Heart right ventricle (tissue), 16 donors: Measurements from ENCODE around the gene OSBPL1A. TPM values are rescaled to one million over a fixed set of nuclear protein-coding genes. Genes with fewer than 3 reads are reported as not detected.

ENCODE experiments used
- ATAC-seq, 8 donors: fragments of 200-7000 bp; cut with Tn5 transposase; one replicate each; pipeline ENCODE4 v1.9.1; 2020; ENCODE audit warnings: mild to moderate bottlenecking in 8 of 8, moderate library complexity in 8 of 8, moderate number of reproducible peaks in 1 of 8
- DNase-seq, 2 donors: peaks; one replicate each; pipeline ENCODE4 v3.0.0-alpha.2; 2020
- H3K27ac ChIP-seq, 10 donors: fragments of 200-600 bp; sonication (generic) in 2 of 10; one replicate each; pipeline versions ENCODE4 v1.5.0 to v1.8.0; 2020 to 2022; ENCODE audit warnings: mild to moderate bottlenecking in 3 of 10
- H3K27me3 ChIP-seq, 7 donors: fragments of 200-600 bp; one replicate each; pipeline ENCODE4 v1.8.0; 2021 to 2022; ENCODE audit warnings: mild to moderate bottlenecking in 2 of 7
- H3K36me3 ChIP-seq, 9 donors: fragments of 200-600 bp; sonication (generic) in 1 of 9; one replicate each; pipeline versions ENCODE4 v1.5.0 to v1.8.0; 2020 to 2022; ENCODE audit warnings: mild to moderate bottlenecking in 2 of 9
- H3K4me1 ChIP-seq, 9 donors: fragments of 200-600 bp; sonication (generic) in 1 of 9; one replicate each; pipeline versions ENCODE4 v1.5.0 to v1.8.0; 2020 to 2022; ENCODE audit warnings: mild to moderate bottlenecking in 4 of 9
- H3K4me3 ChIP-seq, 10 donors: fragments of 200-600 bp; sonication (generic) in 2 of 10; one replicate each; pipeline versions ENCODE4 v1.5.0 to v1.8.0; 2020 to 2022; ENCODE audit warnings: mild to moderate bottlenecking in 7 of 10, moderate library complexity in 2 of 10
- H3K9me3 ChIP-seq, 11 donors: fragments of 200-600 bp in 10 of 11; sonication (generic) in 2 of 11; one replicate each; pipeline versions ENCODE4 v1.5.0 to v1.8.0; 2013 to 2022; ENCODE audit warnings: mild to moderate bottlenecking in 2 of 11, control low read depth in 1 of 11, moderate library complexity in 1 of 11
- WGBS, 2 donors: extraction: QIAGEN DNeasy Blood & Tissue Kit; methylation state at CpG; one replicate each; pipeline ENCODE4 v1.1.7; 2013; ENCODE audit warnings: inconsistent platforms in 1 of 2; 5-methylcytosine and 5-hydroxymethylcytosine counted together
- intact Hi-C, 10 donors: fragments of 100-400 bp; cut with DNase I; formaldehyde crosslinking; loops; one replicate each; pipeline versions ENCODE4 v1.11.1 to v1.14.2; 2022
- microRNA-seq, 2 donors: library from miRNA; unstranded; fragments of <30 nt; microRNA quantifications; one replicate each; pipeline ENCODE4 v1.2.0, GENCODE V29; 2021
- polyA plus RNA-seq, 2 donors: library from polyadenylated mRNA; stranded (reverse); fragments of 200-250 nt; gene quantifications; one replicate each; pipeline ENCODE4 v1.2.3, GENCODE V29; 2013
- total RNA-seq, 10 donors: library from RNA; stranded (reverse); fragmentation: NEBNext Ultra II Directional in 3 of 10; extraction: Animal tissue kit (Norgen Biotek cat#: 25700) in 3 of 10; gene quantifications; one replicate each; pipeline versions ENCODE4 v1.2.1 to v1.2.4, GENCODE V29; 2021 to 2023
- TF ChIP-seq, protein P1 (sequence below), 9 donors: fragments of 200-600 bp; sonication (generic) in 2 of 9; IDR thresholded peaks; one replicate each; pipeline versions ENCODE4 v1.5.0 to v1.8.0; 2021 to 2022; ENCODE audit warnings: antibody characterized with exemption in 9 of 9, mild to moderate bottlenecking in 5 of 9, moderate library complexity in 1 of 9
- donor health status: Arrhythmogenic right ventricular cardiomyopathy.
- donor health status: ischemic (EF 13 %, LVEDD 7.1; RV severe dilation, severe dysfunction).
- donor health status: healthy with polysubstance abuse.
- donor health status: DM: no; HTN: yes; CAD: no.
- donor health status: DM: no; HTN: no; CAD: no.
- donor health status: ischemic (EF 25% LVEDD 6.9; RV normal size, moderate dysfunction).
- donor health status: ischemic (EF 25% LVEDD 5.7; RV mildly dilated, moderate dysfunction).
- donor health status: healthy.
- donor health status: DM: yes; HTN: yes; CAD: no.
- donor health status: Ischemic cardiomyopathy.
- donor health status: ischemic (EF 35%, LVEDD 5.7; RV mildly dilated, moderate dysfunction).
- donor health status: nonischemic (EF 11% LVEDD 7.7; RV severe dilation, severe dysfunction).
- donor health status: DM: yes; HTN: yes; CAD: no.
- donor health status: PGD.
- donor health status: ischemic (EF 29% LVEDD 5.4; RV normal size, mild dysfunction).
- donor health status: nonischemic (EF 23%, LVEDD 6.1; RV moderate dilation, normal function).

OSBPL1A gene
- total and polyA plus RNA-seq, 12 donors, result 26.5 to 85.6 (median 61.0) TPM

- H3K27me3 ChIP-seq, result no peaks in the 10 kb centered on the region
- peaks cover 0 to 7% (median 0%) of the 10 kb centered on the region in 9 donors for H3K4me1 ChIP-seq
- H3K27ac ChIP-seq, result no peak overlapping the region
- no peaks in the 10 kb centered on the region for H3K9me3 ChIP-seq
- intact Hi-C loops, result loop anchor here in 7 of 10 donors (5.0 to 10.0 kb wide), 7 partner anchors 96 to 488 kb away; partner anchors contain the start of gene TTC39C (in 1 of the 7)
- ATAC-seq (peak in 1 of 8 donors; percentile 11), DNase-seq (no peak)
- peaks cover 0 to 20% (median 0%) of the 10 kb centered on the region in 9 donors for H3K36me3 ChIP-seq
- 89 to 90% methylated on average over 15 of the region's 15 CpGs for WGBS, 2 donors
- TF ChIP-seq, protein P1, sequence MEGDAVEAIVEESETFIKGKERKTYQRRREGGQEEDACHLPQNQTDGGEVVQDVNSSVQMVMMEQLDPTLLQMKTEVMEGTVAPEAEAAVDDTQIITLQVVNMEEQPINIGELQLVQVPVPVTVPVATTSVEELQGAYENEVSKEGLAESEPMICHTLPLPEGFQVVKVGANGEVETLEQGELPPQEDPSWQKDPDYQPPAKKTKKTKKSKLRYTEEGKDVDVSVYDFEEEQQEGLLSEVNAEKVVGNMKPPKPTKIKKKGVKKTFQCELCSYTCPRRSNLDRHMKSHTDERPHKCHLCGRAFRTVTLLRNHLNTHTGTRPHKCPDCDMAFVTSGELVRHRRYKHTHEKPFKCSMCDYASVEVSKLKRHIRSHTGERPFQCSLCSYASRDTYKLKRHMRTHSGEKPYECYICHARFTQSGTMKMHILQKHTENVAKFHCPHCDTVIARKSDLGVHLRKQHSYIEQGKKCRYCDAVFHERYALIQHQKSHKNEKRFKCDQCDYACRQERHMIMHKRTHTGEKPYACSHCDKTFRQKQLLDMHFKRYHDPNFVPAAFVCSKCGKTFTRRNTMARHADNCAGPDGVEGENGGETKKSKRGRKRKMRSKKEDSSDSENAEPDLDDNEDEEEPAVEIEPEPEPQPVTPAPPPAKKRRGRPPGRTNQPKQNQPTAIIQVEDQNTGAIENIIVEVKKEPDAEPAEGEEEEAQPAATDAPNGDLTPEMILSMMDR (IDR thresholded peaks at IDR 0.05), result no peak
- H3K4me3 ChIP-seq, result no peak overlapping the region
These were observed 284.6 kb downstream of the OSBPL1A start for GRCh38 chr18:24112874-24113615.

DNA sequence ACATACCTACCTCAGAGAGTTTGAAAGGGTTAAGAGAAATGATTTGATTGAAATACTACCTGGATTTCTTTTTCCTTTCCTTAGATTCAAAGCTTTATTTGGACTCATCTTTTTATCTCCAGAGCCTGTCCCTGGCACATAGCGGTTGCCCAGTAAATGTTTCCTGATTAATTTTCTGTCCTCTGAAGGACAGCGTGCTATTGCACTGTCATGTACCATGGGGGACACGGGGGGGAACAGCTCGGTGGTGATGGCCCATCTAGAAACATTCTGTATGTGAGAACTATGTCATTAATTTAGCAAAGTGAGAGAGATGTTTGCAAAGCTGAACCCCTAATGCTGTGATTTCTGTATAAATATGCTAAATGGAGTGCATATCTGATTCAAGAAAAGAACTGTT is 285.2 kb downstream of the OSBPL1A start:
- Histone ChIP-seq H3K4me3 (no peak overlapping the region), H3K36me3 (peaks cover 0 to 18% (median 0%) of the 10 kb centered on the region in 9 donors), H3K27ac (no peak overlapping the region), H3K4me1 (peaks cover 0 to 7% (median 0%) of the 10 kb centered on the region in 9 donors), H3K9me3 (no peaks in the 10 kb centered on the region), H3K27me3 (no peaks in the 10 kb centered on the region)
- DNase-seq (no peak), ATAC-seq (peak in 1 of 8 donors; percentile 81)
- TF ChIP-seq, protein P1 (IDR thresholded peaks at IDR 0.05), result no peak
- 83 to 92% methylated on average over 4 of the region's 4 CpGs for WGBS, 2 donors
- intact Hi-C loops, result loop anchor here in 7 of 10 donors (5.0 to 10.0 kb wide), 7 partner anchors 95 to 488 kb away; partner anchors contain the start of gene TTC39C (in 1 of the 7)

Small RNA genes lying within 50 kb of the gene (microRNA-seq; reads per million reads assigned to microRNA genes)
- gene MIR320C2, result 1.0 to 3.0 reads per million in 2 donors

Other genes starting within 250 kb of the OSBPL1A start
- gene IMPACT, start 28.8 kb upstream of the OSBPL1A start, total RNA-seq, result 10 to 100 TPM; 19.2 to 33.8 (median 26.9) TPM
- 10 to 100 TPM in 1 of 2 donors, 1 to 10 TPM in 1; 4.5 to 15.1 TPM for gene IMPACT, start 28.8 kb upstream of the OSBPL1A start, polyA plus RNA-seq
- gene HRH4, start 62.8 kb upstream of the OSBPL1A start, total RNA-seq, result under 1 TPM in 2 of 10 donors, not detected in 8; 0.15 to 0.28 TPM
- gene HRH4, start 62.8 kb upstream of the OSBPL1A start, polyA plus RNA-seq, result under 1 TPM in 1 of 2 donors, not detected in 1; under 0.01 TPM